ENCODE measurements around the gene LPCAT2.
A peak's percentile ranks its signal among the peaks of the same experiment; 100 is the strongest.

The LPCAT2 gene

GRCh38 chr16:55478827-55479429 lies 29.9 kb upstream of the LPCAT2 start, which contains the start of gene MMP2:
TSS of gene MMP2 (plus strand) at chr16:55479198. CDS start at chr16:55479480, 282 bp downstream.
- POLR2A ChIA-PET = no interaction called here

GRCh38 chr16:55479430-55480140 lies 29.3 kb upstream of the LPCAT2 start:
- peak; percentile 31 for DNase-seq (ENCODE audit: extremely low spot score)
- ChIA-PET CTCF (interaction anchor here (0.6 kb wide), 1 partner anchor 223 kb away, joined by 3 read pairs; no protein-coding TSS in a partner anchor), POLR2A (no interaction called here)
- TF ChIP-seq PKNOX1 (IDR thresholded peaks at IDR 0.05) (no peak), SUZ12 (IDR thresholded peaks at IDR 0.05) (no peak), L3MBTL2 (conservative IDR thresholded peaks at IDR 0.05) (no peak), SP1 (IDR thresholded peaks at IDR 0.05) (no peak), FOXA1 (IDR thresholded peaks at IDR 0.05) (no peak), ARNT (IDR thresholded peaks at IDR 0.05) (no peak), ZNF384 (IDR thresholded peaks at IDR 0.05) (no peak), HDGF (IDR thresholded peaks at IDR 0.05; ENCODE audit: borderline replicate concordance) (no peak), TARDBP (IDR thresholded peaks at IDR 0.05) (no peak), NFRKB (IDR thresholded peaks at IDR 0.05) (no peak), BHLHE40 (IDR thresholded peaks at IDR 0.05; ENCODE audit: borderline replicate concordance) (no peak), CTBP1 (IDR thresholded peaks at IDR 0.05; ENCODE audit: borderline replicate concordance) (no peak), ELF4 (IDR thresholded peaks at IDR 0.05) (no peak), FOXM1 (IDR thresholded peaks at IDR 0.05; ENCODE audit: borderline replicate concordance) (no peak), FOXK2 (IDR thresholded peaks at IDR 0.05) (no peak)

More at GRCh38 chr16:55478827-55479429, 29.9 kb upstream of the LPCAT2 start, which contains the start of gene MMP2:
- no peak for DNase-seq (ENCODE audit: extremely low spot score)
- TF ChIP-seq SP1 (IDR thresholded peaks at IDR 0.05) = no peak
- TF ChIP-seq CTBP1 (IDR thresholded peaks at IDR 0.05; ENCODE audit: borderline replicate concordance) = no peak
- no peak for TF ChIP-seq FOXA1 (IDR thresholded peaks at IDR 0.05)
- no peak for TF ChIP-seq ARNT (IDR thresholded peaks at IDR 0.05)
- TF ChIP-seq L3MBTL2 (conservative IDR thresholded peaks at IDR 0.05) = no peak
- no peak for TF ChIP-seq HDGF (IDR thresholded peaks at IDR 0.05; ENCODE audit: borderline replicate concordance)
- TF ChIP-seq FOXM1 (IDR thresholded peaks at IDR 0.05; ENCODE audit: borderline replicate concordance) = no peak
- TF ChIP-seq LEF1 (IDR thresholded peaks at IDR 0.05; ENCODE audit: borderline replicate concordance) = no peak
- no peak for TF ChIP-seq BHLHE40 (IDR thresholded peaks at IDR 0.05; ENCODE audit: borderline replicate concordance)
- no peak for TF ChIP-seq ELF4 (IDR thresholded peaks at IDR 0.05)
- TF ChIP-seq NFRKB (IDR thresholded peaks at IDR 0.05) = no peak
- TF ChIP-seq PKNOX1 (IDR thresholded peaks at IDR 0.05) = no peak
- no peak for TF ChIP-seq FOXK2 (IDR thresholded peaks at IDR 0.05)
- TF ChIP-seq TARDBP (IDR thresholded peaks at IDR 0.05) = no peak
- no peak for TF ChIP-seq ZNF384 (IDR thresholded peaks at IDR 0.05)
- no peak for TF ChIP-seq SUZ12 (IDR thresholded peaks at IDR 0.05)
- CTCF ChIA-PET = interaction anchor here (0.6 kb wide), 1 partner anchor 224 kb away, joined by 3 read pairs; no protein-coding TSS in a partner anchor

- POLR2A ChIA-PET = no interaction called here
- TF ChIP-seq ZNF384 (IDR thresholded peaks at IDR 0.05) (no peak), TARDBP (IDR thresholded peaks at IDR 0.05) (no peak), HDGF (IDR thresholded peaks at IDR 0.05; ENCODE audit: borderline replicate concordance) (no peak), ARNT (IDR thresholded peaks at IDR 0.05) (no peak), SP1 (IDR thresholded peaks at IDR 0.05) (no peak), BHLHE40 (IDR thresholded peaks at IDR 0.05; ENCODE audit: borderline replicate concordance) (no peak), L3MBTL2 (conservative IDR thresholded peaks at IDR 0.05) (no peak), FOXK2 (IDR thresholded peaks at IDR 0.05) (no peak), FOXA1 (IDR thresholded peaks at IDR 0.05) (no peak), PKNOX1 (IDR thresholded peaks at IDR 0.05) (no peak)
- CTCF ChIA-PET = no interaction called here
- no peak for DNase-seq (ENCODE audit: extremely low spot score)
Measured at GRCh38 chr16:55480228-55480655, 28.6 kb upstream of the LPCAT2 start.

GRCh38 chr16:55481023-55481422 lies 27.8 kb upstream of the LPCAT2 start:
- DNase-seq (ENCODE audit: extremely low spot score) = no peak
- TF ChIP-seq CTBP1 (IDR thresholded peaks at IDR 0.05; ENCODE audit: borderline replicate concordance) (no peak), PKNOX1 (IDR thresholded peaks at IDR 0.05) (no peak), HDGF (IDR thresholded peaks at IDR 0.05; ENCODE audit: borderline replicate concordance) (no peak), LEF1 (IDR thresholded peaks at IDR 0.05; ENCODE audit: borderline replicate concordance) (no peak), NFRKB (IDR thresholded peaks at IDR 0.05) (no peak)
- CTCF ChIA-PET = no interaction called here
- POLR2A ChIA-PET = no interaction called here

- DNase-seq (ENCODE audit: extremely low spot score) = no peak
- POLR2A ChIA-PET = no interaction called here
- CTCF ChIA-PET = no interaction called here
- TF ChIP-seq FOXM1 (IDR thresholded peaks at IDR 0.05; ENCODE audit: borderline replicate concordance) (no peak), NFRKB (IDR thresholded peaks at IDR 0.05) (no peak), FOXK2 (IDR thresholded peaks at IDR 0.05) (no peak), CTBP1 (IDR thresholded peaks at IDR 0.05; ENCODE audit: borderline replicate concordance) (no peak), LEF1 (IDR thresholded peaks at IDR 0.05; ENCODE audit: borderline replicate concordance) (no peak), ELF4 (IDR thresholded peaks at IDR 0.05) (no peak), TARDBP (IDR thresholded peaks at IDR 0.05) (no peak), SP1 (IDR thresholded peaks at IDR 0.05) (no peak), SUZ12 (IDR thresholded peaks at IDR 0.05) (no peak), ZNF384 (IDR thresholded peaks at IDR 0.05) (no peak), ARNT (IDR thresholded peaks at IDR 0.05) (no peak), FOXA1 (IDR thresholded peaks at IDR 0.05) (no peak), PKNOX1 (IDR thresholded peaks at IDR 0.05) (no peak)
Measured at GRCh38 chr16:55482056-55482455, 26.8 kb upstream of the LPCAT2 start.
